ENCODE measurements around the gene FAM3A. TPM values are rescaled to one million over a fixed set of nuclear protein-coding genes. Genes with fewer than 3 reads are reported as not detected.

FAM3A gene
- total RNA-seq, 1 donor from 2014 or later: 8.1 TPM

- no peak for DNase-seq
Observed at GRCh38 chrX:154458954-154459778, 56.9 kb downstream of the FAM3A start.

- no peak for DNase-seq
Observed at GRCh38 chrX:154458116-154458953, 57.7 kb downstream of the FAM3A start, which contains the start of gene PLXNA3. PLXNA3 (plus strand) TSS chrX:154458281; CDS start chrX:154460184, 1,903 bp downstream.

- no peak for DNase-seq
Observed at GRCh38 chrX:154457491-154458115, 58.4 kb downstream of the FAM3A start.

Small RNAs within 50 kb of the gene (small RNA-seq; reads per million reads assigned to genes)
- not detected for gene RN7SL697P

Other genes starting within 250 kb of the FAM3A start
- gene TEX28, start 221.1 kb downstream of the FAM3A start, total RNA-seq: not detected
- 2.5 TPM for gene TKTL1, start 220.4 kb downstream of the FAM3A start, total RNA-seq
- gene FLNA, start 141.6 kb downstream of the FAM3A start, total RNA-seq: 73.0 TPM
- 17.2 TPM for gene EMD, start 136.9 kb downstream of the FAM3A start, total RNA-seq
- 2,213 TPM for gene RPL10, start 117.9 kb downstream of the FAM3A start, total RNA-seq
- gene DNASE1L1, start 107.0 kb downstream of the FAM3A start, total RNA-seq: 4.4 TPM
- gene TAFAZZIN, start 104.7 kb downstream of the FAM3A start, total RNA-seq: 10.9 TPM
- gene ATP6AP1, start 87.6 kb downstream of the FAM3A start, total RNA-seq: 42.7 TPM
- 192 TPM for gene GDI1, start 79.1 kb downstream of the FAM3A start, total RNA-seq
- 13.1 TPM for gene FAM50A, start 72.1 kb downstream of the FAM3A start, total RNA-seq
- 14.5 TPM for gene PLXNA3, start 58.0 kb downstream of the FAM3A start, total RNA-seq
- gene LAGE3, start 37.0 kb downstream of the FAM3A start, total RNA-seq: 13.4 TPM
- 33.7 TPM for gene UBL4A, start 29.6 kb downstream of the FAM3A start, total RNA-seq
- 3.4 TPM for gene SLC10A3, start 25.6 kb downstream of the FAM3A start, total RNA-seq
- 17.3 TPM for gene G6PD, start 30.6 kb upstream of the FAM3A start, total RNA-seq
- 5.5 TPM for gene IKBKG, start 31.4 kb upstream of the FAM3A start, total RNA-seq
- gene CTAG1A, start 68.9 kb upstream of the FAM3A start, total RNA-seq: not detected
- not detected for gene CTAG1B, start 103.0 kb upstream of the FAM3A start, total RNA-seq
- gene CTAG2, start 137.3 kb upstream of the FAM3A start, total RNA-seq: not detected
- 1.4 TPM for gene GAB3, start 234.8 kb upstream of the FAM3A start, total RNA-seq
- 19.0 TPM for gene DKC1, start 246.6 kb upstream of the FAM3A start, total RNA-seq